Measurements from ENCODE around the gene RRAS2.

GRCh38 chr11:14312736-14313438 lies 46.1 kb downstream of the RRAS2 start:
- TF ChIP-seq SUZ12 (IDR thresholded peaks at IDR 0.05; ENCODE audit: extremely low read depth, insufficient read depth, insufficient read length) (no peak), YY1 (IDR thresholded peaks at IDR 0.05; ENCODE audit: insufficient read depth, insufficient read length) (no peak), ZNF274 (IDR thresholded peaks at IDR 0.05; ENCODE audit: low read depth, low read length) (no peak)

Measured in NT2/D1 (cell line).